AG10803 (cell line): ENCODE results near the gene ATL3.

Source experiments
- DNase-seq: peaks from one replicate; pipeline ENCODE4 v3.0.0; 2010; ENCODE audit warnings: low read depth
- H3K4me3 ChIP-seq: 2 replicates; pipeline ENCODE4 v1.5.1; 2011; ENCODE audit warnings: mild to moderate bottlenecking, low read length, control low read depth
- CTCF ChIP-seq: conservative IDR thresholded peaks from 2 replicates; pipeline ENCODE4 v1.5.1; 2011; ENCODE audit warnings: mild to moderate bottlenecking, low read length, control low read depth, inconsistent platforms

ATL3 gene

DNA sequence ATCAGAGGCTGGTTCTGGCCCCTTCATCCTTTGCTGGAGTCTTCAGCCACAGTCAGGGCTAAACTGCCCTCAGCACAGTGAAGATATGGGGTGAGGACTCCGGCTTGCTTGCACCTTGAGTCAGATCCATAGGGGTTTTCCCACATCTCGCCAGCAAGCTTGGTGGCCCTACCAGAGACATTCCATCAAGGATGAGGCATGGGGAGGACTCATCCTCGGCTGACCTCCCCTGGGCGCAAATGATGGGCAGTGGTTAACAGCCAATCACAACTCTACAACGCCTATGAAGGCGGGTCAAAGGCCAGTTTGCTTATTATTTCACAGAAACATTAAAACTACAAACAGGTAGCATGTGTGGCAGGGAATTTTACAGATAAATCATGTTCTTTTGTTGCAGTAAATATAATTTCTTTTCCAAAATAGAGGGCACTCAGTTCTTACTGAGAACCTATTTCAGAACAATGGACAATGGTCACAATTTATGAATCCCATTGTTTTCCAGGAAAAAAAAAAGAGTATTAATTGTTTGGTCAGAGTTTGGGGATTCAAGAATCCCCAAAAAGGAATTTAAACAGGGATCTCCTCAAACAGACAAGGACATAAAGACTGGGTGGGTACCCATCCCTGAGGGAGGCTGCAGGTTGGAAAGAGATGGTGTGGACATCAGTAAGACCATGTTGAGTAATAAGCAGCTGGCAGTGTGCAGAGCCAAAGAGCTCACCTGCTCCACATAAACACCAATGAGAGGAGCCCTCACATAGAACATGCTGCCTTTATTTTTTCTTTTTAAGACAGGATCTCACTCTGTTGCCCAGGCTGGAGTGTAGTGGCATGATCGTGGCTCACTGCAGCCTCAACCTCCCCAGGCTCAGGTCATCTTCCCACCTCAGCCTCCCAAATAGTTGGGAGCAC, 71.7 kb downstream of the ATL3 start:
- no peak overlapping the region for H3K4me3 ChIP-seq
- no peak for TF ChIP-seq CTCF
- DNase-seq = peak; percentile 78

DNA sequence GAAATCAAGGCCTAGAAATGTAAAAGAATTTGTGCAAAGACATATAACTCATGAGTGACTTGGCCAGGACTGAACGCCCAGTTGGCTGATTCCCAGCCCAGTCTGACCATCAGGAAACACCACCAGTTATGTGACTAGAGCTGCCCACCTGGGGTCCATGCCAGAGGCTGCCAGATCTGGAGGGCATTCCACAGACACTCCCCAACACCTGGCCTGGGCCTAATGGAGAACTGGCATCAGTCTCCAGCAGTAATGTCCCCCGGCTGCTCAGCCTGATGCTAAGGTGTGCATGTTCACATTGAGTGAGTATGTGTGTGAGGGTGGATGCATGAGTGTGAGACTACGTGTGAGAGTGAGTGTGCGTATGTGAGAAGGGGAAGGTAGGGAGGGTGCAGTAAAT, 72.6 kb downstream of the ATL3 start:
- H3K4me3 ChIP-seq = no peak overlapping the region
- DNase-seq = no peak

GRCh38 chr11:63595296-63595695, 75.9 kb downstream of the ATL3 start:
- no peak overlapping the region for H3K4me3 ChIP-seq
- DNase-seq = no peak
- TF ChIP-seq CTCF = no peak

More for the DNA sequence above, 72.6 kb downstream of the ATL3 start:
- no peak for TF ChIP-seq CTCF

DNA sequence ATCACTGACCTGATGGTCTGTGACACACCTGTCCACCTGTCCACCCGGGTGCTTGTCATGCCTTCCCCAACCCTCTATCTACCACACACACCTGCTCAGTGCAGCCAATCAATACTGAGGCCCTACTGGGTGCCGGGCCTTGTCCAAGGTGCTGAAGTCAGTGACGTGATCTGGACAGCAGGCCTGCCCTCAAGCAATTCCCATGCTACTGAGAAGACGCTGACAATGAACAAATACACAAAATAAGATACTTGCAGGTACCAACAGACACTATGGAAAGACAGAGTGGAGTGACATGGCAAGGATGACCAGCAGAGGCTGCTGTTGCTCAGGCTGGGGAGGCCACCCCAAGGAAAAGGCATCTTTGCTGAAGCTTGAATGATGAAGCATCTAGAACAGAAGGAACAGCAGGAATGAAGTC, 78.2 kb downstream of the ATL3 start:
- no peak for DNase-seq
- H3K4me3 ChIP-seq = no peak overlapping the region
- TF ChIP-seq CTCF = peak; percentile 67

DNA sequence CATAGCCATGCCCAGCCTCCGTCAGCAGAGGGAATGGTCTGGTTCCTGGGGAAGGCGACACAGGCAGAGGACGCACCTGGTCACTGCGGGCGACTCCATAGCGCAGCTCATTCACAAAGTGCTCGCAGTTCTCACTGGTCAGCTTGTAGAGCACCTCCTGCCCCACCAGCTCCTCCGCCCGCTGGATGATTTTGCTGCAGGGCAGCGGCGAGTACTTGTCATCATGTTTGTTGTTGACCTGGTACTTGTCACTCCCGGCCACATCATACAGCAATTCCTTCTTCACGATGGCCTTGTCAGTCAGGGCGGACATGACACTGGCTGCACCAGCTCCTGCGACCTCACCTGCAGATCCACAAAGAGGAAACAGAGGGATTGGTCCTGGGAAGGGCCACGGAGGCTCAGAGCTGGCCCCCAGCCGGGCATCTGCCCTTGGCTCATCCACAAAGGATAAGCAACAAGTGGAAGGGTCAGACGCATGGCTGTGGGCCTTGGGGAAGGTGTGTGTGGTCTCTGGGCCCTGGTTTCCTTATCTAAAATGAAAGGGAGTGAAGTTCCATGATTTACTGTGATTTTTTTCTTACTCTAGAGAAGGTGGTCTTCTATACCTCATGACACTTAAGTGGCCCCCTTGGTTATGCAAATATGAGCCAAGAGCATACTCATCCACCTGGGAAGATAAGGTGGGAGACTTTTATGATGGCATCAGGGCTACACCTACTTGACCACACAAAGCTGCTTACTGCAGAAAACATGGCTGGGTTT, 81.0 kb downstream of the ATL3 start:
- DNase-seq = no peak
- H3K4me3 ChIP-seq = no peak overlapping the region
- TF ChIP-seq CTCF = no peak

- H3K4me3 ChIP-seq = no peak overlapping the region
- DNase-seq = no peak
- TF ChIP-seq CTCF = no peak
Observed at GRCh38 chr11:63589000-63589399, 82.2 kb downstream of the ATL3 start.
